Tibial nerve (tissue), 4 donors: ENCODE measurements around the gene GATAD2A.

Source experiments
- CTCF ChIP-seq, 5 experiments: fragments of 200-600 bp in 3 of 5; fragments of 450-650 bp in 2 of 5; sonication (generic) in 3 of 5; IDR thresholded peaks; one replicate each; pipeline ENCODE4 v1.5.1; 2016 to 2019; ENCODE audit warnings: antibody characterized with exemption in 5 of 5, mild to moderate bottlenecking in 3 of 5, moderate library complexity in 2 of 5
- EP300 ChIP-seq, 2 donors: sonication (generic); formaldehyde crosslinking; IDR thresholded peaks; one replicate each; pipeline ENCODE4 v1.6.1; 2017; ENCODE audit warnings: antibody characterized with exemption in 2 of 2, mild to moderate bottlenecking in 1 of 2

- TF ChIP-seq EP300 (IDR thresholded peaks at IDR 0.05) (no peak), CTCF (IDR thresholded peaks at IDR 0.05) (no peak)
Observed at GRCh38 chr19:19543101-19543500, 137.6 kb downstream of the GATAD2A start.
